ENCODE data around the gene GIPC3. TPM values are rescaled to one million over a fixed set of nuclear protein-coding genes. Genes with fewer than 3 reads are reported as not detected.

The GIPC3 gene
- total RNA-seq, 3 donors from 2014 or later (not counting 1 experiment from before 2014, with no cell fraction given), result 0.28 to 0.66 (median 0.56) TPM

GRCh38 chr19:3603121-3603811 is 18.0 kb downstream of the GIPC3 start:
- 94% methylated on average over 23 of the region's 23 CpGs for WGBS (ENCODE audit: insufficient coverage)
- H3K27ac Mint-ChIP-seq, result no peak overlapping the region
- no peaks in the 10 kb centered on the region for H3K27me3 Mint-ChIP-seq (ENCODE audit: low read depth in 2 of 2)
- ATAC-seq (no peak), DNase-seq (no peak)
- Histone ChIP-seq H3K9me3 (ENCODE audit: control insufficient read depth, insufficient read depth, low read length) (no peaks in the 10 kb centered on the region), H3K27ac (ENCODE audit: low read length) (no peak overlapping the region), H3K36me3 (ENCODE audit: control insufficient read depth, insufficient read depth, low read length) (no peaks in the 10 kb centered on the region), H3K27me3 (ENCODE audit: control insufficient read depth, insufficient read depth, low read length) (no peaks in the 10 kb centered on the region), H3K4me1 (ENCODE audit: control insufficient read depth, insufficient read depth, low read length) (peaks cover 43% of the 10 kb centered on the region), H3K4me3 (ENCODE audit: low read length) (no peak overlapping the region)
- intact Hi-C loops (cut with micrococcal nuclease), result no loop called here
- peaks cover 6 to 13% of the 10 kb centered on the region in 2 donors for H3K4me1 Mint-ChIP-seq
- no peaks in the 10 kb centered on the region for H3K9me3 Mint-ChIP-seq
- H3K36me3 Mint-ChIP-seq, result no peaks in the 10 kb centered on the region
- TF ChIP-seq CTCF (IDR thresholded peaks at IDR 0.05), result no peak
- H3K4me3 Mint-ChIP-seq, result no peak overlapping the region

- H3K4me3 ChIP-seq (ENCODE audit: low read length), result peak overlapping the region; percentile 14
- 65% methylated on average over 27 of the region's 27 CpGs for WGBS (ENCODE audit: insufficient coverage)
These were observed 19.1 kb downstream of the GIPC3 start for GRCh38 chr19:3604227-3604986.

GRCh38 chr19:3604987-3605343 is 19.7 kb downstream of the GIPC3 start:
- no peaks in the 10 kb centered on the region for H3K27me3 Mint-ChIP-seq (ENCODE audit: low read depth in 2 of 2)

More at GRCh38 chr19:3604227-3604986, 19.1 kb downstream of the GIPC3 start:
- Mint-ChIP-seq H3K27ac (no peak overlapping the region), H3K9me3 (no peaks in the 10 kb centered on the region), H3K36me3 (no peaks in the 10 kb centered on the region), H3K4me3 (peak overlapping the region; percentile 38), H3K27me3 (ENCODE audit: low read depth in 2 of 2) (no peaks in the 10 kb centered on the region), H3K4me1 (peaks cover 7 to 21% of the 10 kb centered on the region in 2 donors)
- no peak for ATAC-seq
- peak overlapping the region; percentile 47 for H3K27ac ChIP-seq (ENCODE audit: low read length)
- intact Hi-C loops (cut with micrococcal nuclease), result no loop called here
- H3K4me1 ChIP-seq (ENCODE audit: control insufficient read depth, insufficient read depth, low read length), result peaks cover 52% of the 10 kb centered on the region
- TF ChIP-seq CTCF (IDR thresholded peaks at IDR 0.05), result no peak
- H3K9me3 ChIP-seq (ENCODE audit: control insufficient read depth, insufficient read depth, low read length), result no peaks in the 10 kb centered on the region
- no peaks in the 10 kb centered on the region for H3K27me3 ChIP-seq (ENCODE audit: control insufficient read depth, insufficient read depth, low read length)
- no peak for DNase-seq
- no peaks in the 10 kb centered on the region for H3K36me3 ChIP-seq (ENCODE audit: control insufficient read depth, insufficient read depth, low read length)

More at GRCh38 chr19:3604987-3605343, 19.7 kb downstream of the GIPC3 start:
- H3K27ac ChIP-seq (ENCODE audit: low read length), result peak overlapping the region; percentile 47
- H3K9me3 Mint-ChIP-seq, result no peaks in the 10 kb centered on the region
- DNase-seq (peak; percentile 34 to 56), ATAC-seq (peak; percentile 62 to 79 (median 71))
- H3K36me3 Mint-ChIP-seq, result no peaks in the 10 kb centered on the region
- peaks cover 7 to 21% of the 10 kb centered on the region in 2 donors for H3K4me1 Mint-ChIP-seq
- no peaks in the 10 kb centered on the region for H3K27me3 ChIP-seq (ENCODE audit: control insufficient read depth, insufficient read depth, low read length)
- TF ChIP-seq CTCF (IDR thresholded peaks at IDR 0.05), result no peak
- H3K9me3 ChIP-seq (ENCODE audit: control insufficient read depth, insufficient read depth, low read length), result no peaks in the 10 kb centered on the region
- intact Hi-C loops (cut with micrococcal nuclease), result no loop called here
- no peaks in the 10 kb centered on the region for H3K36me3 ChIP-seq (ENCODE audit: control insufficient read depth, insufficient read depth, low read length)
- no peak overlapping the region for H3K27ac Mint-ChIP-seq
- peaks cover 52% of the 10 kb centered on the region for H3K4me1 ChIP-seq (ENCODE audit: control insufficient read depth, insufficient read depth, low read length)
- H3K4me3 ChIP-seq (ENCODE audit: low read length), result peak overlapping the region; percentile 14
- H3K4me3 Mint-ChIP-seq, result no peak overlapping the region
- WGBS (ENCODE audit: insufficient coverage), result under 1% methylated on average over 7 of the region's 11 CpGs
